GM19043 (cell line): ENCODE results near the gene GARIN1A.
"Not testable (repeated sequence)": the region's sequence is repeated elsewhere in the genome, so short reads cannot be mapped to it uniquely, and the experiment has no call there.

Experiments used
- ATAC-seq: cut with Tn5 transposase; IDR thresholded peaks from one replicate; pipeline ENCODE4 v1.9.1; 2021; ENCODE audit warnings: low read depth; ENCODE audit not compliant: unreplicated experiment

The GARIN1A gene

GRCh38 chr7:128671992-128672391, at the start of gene GARIN1A:
GARIN1A (plus strand) TSS chr7:128672292; CDS start chr7:128672398, 106 bp downstream.
- no peak for ATAC-seq

DNA sequence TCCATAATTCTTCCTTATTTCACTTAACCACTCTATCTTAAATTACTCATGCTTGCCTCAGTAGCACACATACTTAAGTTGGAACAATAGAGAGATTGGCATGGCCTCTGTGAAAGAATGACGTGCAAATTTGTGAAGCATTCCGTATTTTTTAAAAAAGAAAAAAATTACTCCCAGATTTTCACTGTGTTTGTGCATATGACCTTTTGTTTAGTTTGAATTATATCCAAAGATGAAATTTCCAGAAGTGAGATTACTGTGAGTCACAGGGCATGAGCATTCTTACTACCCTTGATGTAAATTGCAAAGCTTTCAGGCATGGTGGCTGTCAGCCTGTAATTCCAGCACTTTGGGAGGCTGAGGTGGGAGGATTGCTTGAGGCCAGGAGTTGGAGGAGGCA, 45.0 kb upstream of the GARIN1A start:
- not testable (repeated sequence) for ATAC-seq

DNA sequence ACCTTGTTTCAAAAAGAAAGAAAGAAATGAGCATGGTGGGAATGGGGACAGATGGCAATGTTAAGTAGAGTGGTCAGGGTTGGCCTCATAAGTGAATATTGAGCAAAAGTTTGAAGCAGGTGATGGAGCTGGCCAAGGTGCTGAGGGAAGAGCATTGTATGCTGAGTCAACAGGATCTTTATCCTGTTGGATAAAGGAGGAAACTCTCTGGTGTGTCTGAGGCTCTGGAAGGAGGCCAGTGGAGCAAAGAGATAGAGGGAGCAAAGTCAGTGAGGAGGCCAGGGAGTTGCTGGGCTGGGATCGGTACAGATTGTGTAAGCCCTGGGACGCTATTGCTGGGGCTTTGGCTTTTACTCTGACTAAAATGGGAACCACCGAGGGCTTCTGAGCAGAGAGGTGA, 38.2 kb upstream of the GARIN1A start:
- ATAC-seq, result not testable (repeated sequence)

DNA sequence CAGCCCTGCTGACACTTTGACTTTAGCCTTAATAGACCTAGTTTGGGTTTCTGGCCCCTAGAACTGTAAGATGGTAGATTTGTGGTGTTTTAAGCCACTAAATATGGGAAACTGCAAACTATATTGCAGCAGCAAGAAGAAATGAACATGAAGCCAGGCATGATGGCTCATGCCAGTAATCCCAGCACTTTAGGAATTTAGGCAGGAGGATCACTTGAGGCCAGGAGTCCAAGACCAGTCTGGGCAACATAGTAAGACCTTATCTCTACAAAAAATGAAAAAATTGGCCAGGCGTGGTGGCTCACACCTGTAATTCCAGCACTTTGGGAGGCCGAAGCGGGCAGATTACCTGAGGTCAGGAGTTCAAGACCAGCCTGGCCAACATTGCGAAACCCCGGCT, 26.9 kb upstream of the GARIN1A start:
- ATAC-seq, result not testable (repeated sequence)

- not testable (repeated sequence) for ATAC-seq
Measured at GRCh38 chr7:128645844-128646243, 26.2 kb upstream of the GARIN1A start.

GRCh38 chr7:128646877-128647276, 25.2 kb upstream of the GARIN1A start:
- ATAC-seq, result not testable (repeated sequence)

- ATAC-seq, result not testable (repeated sequence)
Measured at GRCh38 chr7:128651096-128651495, 21.0 kb upstream of the GARIN1A start.

GRCh38 chr7:128652606-128653005, 19.5 kb upstream of the GARIN1A start:
- not testable (repeated sequence) for ATAC-seq

DNA sequence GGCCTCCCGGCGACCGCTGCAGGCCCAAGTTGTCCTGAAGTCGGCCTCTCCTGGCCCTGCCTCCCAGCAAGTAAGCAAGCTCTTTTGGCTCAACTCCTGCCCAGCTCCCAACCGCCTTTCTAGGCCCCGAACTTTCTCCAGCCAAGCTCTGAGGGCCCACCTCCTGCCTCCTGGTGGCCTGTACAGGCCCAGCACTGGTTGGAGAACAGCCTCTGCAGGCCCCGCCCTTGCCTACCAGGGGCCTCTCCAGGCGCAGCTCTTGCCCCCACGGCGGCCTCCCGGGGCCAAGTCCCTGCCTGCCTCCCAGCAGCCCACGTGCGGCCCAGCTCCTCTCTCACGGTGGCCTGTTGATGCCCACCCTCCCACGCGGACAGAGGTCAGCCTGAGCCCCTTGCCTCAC, 18.9 kb upstream of the GARIN1A start:
- ATAC-seq, result not testable (repeated sequence)

- not testable (repeated sequence) for ATAC-seq
Measured at GRCh38 chr7:128654080-128654479, 18.0 kb upstream of the GARIN1A start.

DNA sequence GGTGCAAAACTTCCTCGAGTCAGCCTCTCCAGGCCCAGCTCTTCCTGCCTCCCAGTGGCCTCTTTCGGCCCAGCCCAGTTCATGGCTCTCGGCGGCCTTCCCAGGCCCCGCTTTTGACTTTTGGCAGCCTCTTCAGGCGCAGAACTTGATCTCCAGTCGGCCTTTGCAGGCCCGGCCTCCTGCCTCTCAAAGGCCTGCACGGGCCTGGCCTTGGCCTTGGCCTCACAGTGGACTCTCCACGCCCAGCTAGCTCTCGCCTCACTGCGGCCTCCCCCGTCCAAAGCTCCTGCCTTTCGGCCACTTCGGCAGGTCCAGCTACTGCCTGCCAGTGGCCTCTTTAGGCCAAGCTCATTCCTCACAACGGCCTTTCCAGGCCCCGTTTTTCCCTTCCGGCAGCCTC, 17.6 kb upstream of the GARIN1A start:
- not testable (repeated sequence) for ATAC-seq

DNA sequence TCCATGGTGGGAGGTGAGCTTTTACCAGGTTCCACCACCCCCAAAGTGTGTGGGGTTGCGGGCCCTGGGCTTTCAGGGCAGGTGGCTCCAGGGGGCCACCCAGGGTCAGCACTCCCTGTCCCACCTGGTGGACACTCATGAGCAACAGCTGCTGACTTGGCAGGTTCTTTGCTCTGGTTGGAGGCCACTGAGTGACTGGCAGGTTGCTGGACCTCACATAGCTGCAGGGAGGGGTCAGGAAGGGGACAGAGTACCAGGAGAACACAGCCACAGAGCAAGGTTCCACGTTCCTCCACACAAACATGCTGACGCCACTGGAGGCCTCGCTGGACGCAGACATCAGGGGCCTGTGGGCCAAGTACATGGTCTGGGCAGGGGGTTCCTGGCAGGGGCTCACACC, 13.7 kb upstream of the GARIN1A start:
- not testable (repeated sequence) for ATAC-seq

GRCh38 chr7:128660596-128660995, 11.5 kb upstream of the GARIN1A start:
- ATAC-seq, result no peak

DNA sequence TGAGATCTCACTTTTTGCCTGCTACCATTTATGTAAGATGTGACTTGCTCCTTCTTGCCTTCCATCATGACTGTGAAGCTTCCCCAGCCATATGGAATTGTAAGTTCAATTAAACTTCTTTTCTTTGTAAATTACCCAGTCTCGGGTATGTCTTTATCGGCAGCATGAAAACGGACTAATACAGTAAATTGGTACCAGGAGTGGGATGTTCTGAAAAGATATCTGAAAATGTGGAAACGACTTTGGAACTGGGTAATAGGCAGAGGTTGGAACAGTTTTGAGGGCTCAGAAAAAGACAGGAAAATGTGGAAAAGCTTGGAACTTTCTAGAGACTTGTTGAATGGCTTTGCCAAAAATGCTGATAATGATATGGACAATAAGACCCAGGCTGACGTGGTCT, 10.6 kb upstream of the GARIN1A start:
- no peak for ATAC-seq

- no peak for ATAC-seq
Measured at GRCh38 chr7:128662091-128662490, 10.0 kb upstream of the GARIN1A start.

DNA sequence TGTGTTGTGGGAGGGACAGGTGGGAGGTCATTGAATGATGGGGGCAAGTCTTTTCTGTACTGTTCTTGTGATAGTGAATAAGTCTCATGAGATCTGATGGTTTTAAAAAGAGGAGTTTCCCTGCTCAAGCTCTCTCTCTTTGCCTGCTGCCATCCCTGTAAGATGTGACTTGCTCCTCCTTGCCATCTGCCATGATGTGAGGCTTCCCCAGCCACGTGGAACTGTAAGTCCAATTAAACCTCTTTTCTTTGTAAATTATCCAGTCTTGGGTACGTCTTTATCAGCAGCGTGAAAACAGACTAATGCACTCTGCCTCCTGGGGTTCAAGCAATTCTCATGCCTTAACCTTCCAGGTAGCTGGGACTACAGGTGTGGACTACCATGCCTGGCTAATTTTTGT, 8.9 kb upstream of the GARIN1A start:
- ATAC-seq, result not testable (repeated sequence)

DNA sequence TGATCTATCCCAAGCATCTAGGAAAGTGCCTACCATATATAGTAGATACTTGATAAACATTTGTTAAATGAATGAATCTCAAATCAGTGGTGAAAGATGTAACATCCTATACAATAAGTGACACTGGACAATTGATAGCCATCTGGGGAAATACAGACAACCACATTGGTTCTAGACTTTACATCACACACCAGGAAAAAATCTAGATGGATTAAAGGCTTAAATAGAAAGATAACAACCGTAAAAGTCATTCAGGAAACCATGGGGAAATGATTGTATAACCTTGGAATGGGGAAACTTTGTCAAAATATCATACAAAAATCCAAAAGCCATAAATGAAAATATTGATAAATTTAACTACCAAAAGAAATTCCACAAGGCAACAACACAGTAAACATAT, 7.0 kb upstream of the GARIN1A start:
- ATAC-seq, result no peak

DNA sequence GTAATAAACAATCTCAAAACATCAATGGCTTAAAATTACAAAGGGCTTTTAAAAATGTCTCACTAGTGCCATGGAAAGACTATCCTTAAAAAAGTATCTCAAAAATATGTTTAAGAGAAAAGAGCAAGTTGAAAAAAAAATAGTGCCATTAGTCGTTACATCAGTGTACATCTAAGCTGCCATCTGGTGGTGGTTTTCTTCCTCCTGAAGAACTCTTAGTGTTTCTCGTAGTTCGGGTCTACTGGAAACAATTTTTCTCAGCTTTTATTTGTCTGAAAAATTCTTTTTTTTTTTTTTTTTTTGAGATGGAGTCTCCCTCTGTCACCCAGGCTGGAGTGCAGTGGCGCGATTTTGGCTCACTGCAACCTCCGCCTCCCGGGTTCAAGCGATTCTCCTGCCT, 5.9 kb upstream of the GARIN1A start:
- no peak for ATAC-seq

GRCh38 chr7:128672927-128673517, 930 bp downstream of the GARIN1A start:
- no peak for ATAC-seq

DNA sequence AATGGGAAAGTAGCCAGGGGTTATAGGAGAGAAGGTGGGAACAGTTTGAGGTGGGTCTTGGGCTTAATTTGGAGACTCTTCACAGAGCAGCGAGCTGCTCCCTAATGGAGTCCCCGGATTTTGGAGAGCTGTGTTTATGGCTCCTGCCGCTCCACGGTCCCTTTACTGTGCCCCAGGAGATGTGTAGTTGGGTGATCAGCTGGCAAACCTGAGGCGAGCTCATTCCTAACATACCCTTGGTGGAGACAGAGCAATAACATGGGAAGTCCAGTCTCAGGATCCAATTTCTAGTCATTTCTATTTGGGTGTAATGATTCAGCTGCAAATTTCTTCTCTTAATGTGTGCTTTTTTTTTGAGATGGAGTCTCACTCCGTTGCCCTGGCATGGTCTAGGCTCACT, 1.5 kb downstream of the GARIN1A start:
- no peak for ATAC-seq

- ATAC-seq, result no peak
Measured at GRCh38 chr7:128676665-128677064, 4.6 kb downstream of the GARIN1A start.

GRCh38 chr7:128679920-128680319, 7.8 kb downstream of the GARIN1A start:
- peak; percentile 51 for ATAC-seq
